Parathyroid adenoma (tissue), 2 donors: ENCODE measurements around the gene DKK3.

ENCODE experiments used
- H2AFZ ChIP-seq: fragments of 300-600 bp; sonication (generic); one replicate; pipeline ENCODE4 v1.7.0; 2017; ENCODE audit warnings: antibody characterized with exemption, mild to moderate bottlenecking
- H3K27ac ChIP-seq: fragments of 300-600 bp; sonication (generic); one replicate; pipeline ENCODE4 v1.7.0; 2017
- H3K27me3 ChIP-seq: fragments of 300-600 bp; sonication (generic); one replicate; pipeline ENCODE4 v1.7.0; 2017; ENCODE audit warnings: low read length; ENCODE audit not compliant: control insufficient read depth, insufficient read depth
- H3K36me3 ChIP-seq: fragments of 300-600 bp; sonication (generic); one replicate; pipeline ENCODE4 v1.7.0; 2017; ENCODE audit warnings: low read length; ENCODE audit not compliant: control insufficient read depth, insufficient read depth
- H3K4me1 ChIP-seq: fragments of 300-600 bp; sonication (generic); one replicate; pipeline ENCODE4 v1.7.0; 2017; ENCODE audit warnings: control low read depth
- H3K4me2 ChIP-seq: fragments of 300-600 bp; sonication (generic); one replicate; pipeline ENCODE4 v1.7.0; 2017; ENCODE audit warnings: low read length
- H3K4me3 ChIP-seq: fragments of 300-600 bp; sonication (generic); one replicate; pipeline ENCODE4 v1.7.0; 2017; ENCODE audit warnings: low read depth, low read length
- H3K79me2 ChIP-seq: fragments of 300-600 bp; sonication (generic); one replicate; pipeline ENCODE4 v1.7.0; 2017; ENCODE audit warnings: control low read depth
- H3K9ac ChIP-seq: fragments of 300-600 bp; sonication (generic); one replicate; pipeline ENCODE4 v1.7.0; 2017; ENCODE audit warnings: mild to moderate bottlenecking
- H3K9me3 ChIP-seq: fragments of 300-600 bp; sonication (generic); one replicate; pipeline ENCODE4 v1.7.0; 2017; ENCODE audit warnings: low read length; ENCODE audit not compliant: control insufficient read depth
- CTCF ChIP-seq: fragments of 300-600 bp; sonication (generic); IDR thresholded peaks from one replicate; pipeline ENCODE4 v1.7.0; 2017; ENCODE audit warnings: antibody characterized with exemption, mild to moderate bottlenecking
- donor health status: primary hyperparathyroidism.

DKK3 gene

GRCh38 chr11:11935536-11935935 is 72.9 kb downstream of the DKK3 start:
- Histone ChIP-seq H3K27ac (no peak overlapping the region), H2AFZ (no peak overlapping the region), H3K4me3 (no peak overlapping the region), H3K4me2 (no peak overlapping the region), H3K9ac (no peak overlapping the region), H3K27me3 (no peaks in the 10 kb centered on the region), H3K9me3 (no peaks in the 10 kb centered on the region), H3K4me1 (no peaks in the 10 kb centered on the region), H3K36me3 (no peaks in the 10 kb centered on the region), H3K79me2 (no peaks in the 10 kb centered on the region)
- no peak for TF ChIP-seq CTCF

GRCh38 chr11:11931461-11932055 is 76.9 kb downstream of the DKK3 start:
- TF ChIP-seq CTCF, result peak; percentile 44
- Histone ChIP-seq H2AFZ (no peak overlapping the region), H3K9me3 (no peaks in the 10 kb centered on the region), H3K4me3 (no peak overlapping the region), H3K79me2 (no peaks in the 10 kb centered on the region), H3K9ac (no peak overlapping the region), H3K27ac (no peak overlapping the region), H3K4me1 (no peaks in the 10 kb centered on the region), H3K4me2 (no peak overlapping the region), H3K27me3 (no peaks in the 10 kb centered on the region), H3K36me3 (no peaks in the 10 kb centered on the region)

GRCh38 chr11:11929920-11930319 is 78.5 kb downstream of the DKK3 start:
- Histone ChIP-seq H3K27ac (no peak overlapping the region), H3K4me1 (no peaks in the 10 kb centered on the region), H3K4me3 (no peak overlapping the region), H3K79me2 (no peaks in the 10 kb centered on the region), H3K9ac (no peak overlapping the region), H2AFZ (no peak overlapping the region), H3K27me3 (no peaks in the 10 kb centered on the region), H3K4me2 (no peak overlapping the region), H3K36me3 (no peaks in the 10 kb centered on the region), H3K9me3 (no peaks in the 10 kb centered on the region)
- TF ChIP-seq CTCF, result no peak

- H3K27ac ChIP-seq, result no peak overlapping the region
- no peak overlapping the region for H3K4me3 ChIP-seq
- no peaks in the 10 kb centered on the region for H3K4me1 ChIP-seq
- no peak for TF ChIP-seq CTCF
- H3K9ac ChIP-seq, result no peak overlapping the region
- H3K27me3 ChIP-seq, result no peaks in the 10 kb centered on the region
- no peaks in the 10 kb centered on the region for H3K79me2 ChIP-seq
- no peak overlapping the region for H2AFZ ChIP-seq
- no peak overlapping the region for H3K4me2 ChIP-seq
- no peaks in the 10 kb centered on the region for H3K9me3 ChIP-seq
- no peaks in the 10 kb centered on the region for H3K36me3 ChIP-seq
Observed at GRCh38 chr11:11923828-11924227, 84.6 kb downstream of the DKK3 start.

- Histone ChIP-seq H3K9ac (no peak overlapping the region), H2AFZ (no peak overlapping the region), H3K27me3 (no peaks in the 10 kb centered on the region), H3K4me3 (no peak overlapping the region), H3K4me1 (no peaks in the 10 kb centered on the region), H3K27ac (no peak overlapping the region), H3K9me3 (no peaks in the 10 kb centered on the region), H3K36me3 (no peaks in the 10 kb centered on the region), H3K4me2 (no peak overlapping the region), H3K79me2 (no peaks in the 10 kb centered on the region)
- no peak for TF ChIP-seq CTCF
Observed at GRCh38 chr11:11916981-11917399, 91.4 kb downstream of the DKK3 start.
